Activated CD8-positive, alpha-beta T cell treated with anti-CD3 and anti-CD28 coated beads for 36 hours (primary cell): ENCODE measurements around the gene GPC5. TPM values are rescaled to one million over a fixed set of nuclear protein-coding genes. Genes with fewer than 3 reads are reported as not detected.

ENCODE experiments used
- ATAC-seq: fragments of 200-7000 bp; cut with Tn5 transposase; one replicate; pipeline ENCODE4 v1.10.0; 2021; ENCODE audit warnings: mild to moderate bottlenecking, moderate library complexity
- CTCF ChIA-PET: fragments of 350-600 bp; sonication (Branson Sonifier 250); formaldehyde crosslinking; loops from one replicate; lab custom pipeline; 2021; ENCODE audit warnings: antibody characterized with exemption; lab: Charles Lee
- POLR2A ChIA-PET: fragments of 350-600 bp; sonication (Branson Sonifier 250); formaldehyde crosslinking; loops from one replicate; lab custom pipeline; 2021; ENCODE audit warnings: antibody characterized with exemption; lab: Charles Lee
- DNase-seq: peaks from one replicate; pipeline ENCODE4 v3.0.0-alpha.2; 2020
- H3K27ac Mint-ChIP-seq: one replicate; pipeline ENCODE4 v1.8.0; 2021; ENCODE audit warnings: mild to moderate bottlenecking, mixed read lengths
- H3K27me3 Mint-ChIP-seq: one replicate; pipeline ENCODE4 v1.8.0; 2021; ENCODE audit warnings: mixed read lengths
- H3K36me3 Mint-ChIP-seq: one replicate; pipeline ENCODE4 v1.8.0; 2021; ENCODE audit warnings: low read depth, mixed read lengths
- H3K4me1 Mint-ChIP-seq: one replicate; pipeline ENCODE4 v1.8.0; 2021; ENCODE audit warnings: low read depth, mixed read lengths
- H3K4me3 Mint-ChIP-seq: one replicate; pipeline ENCODE4 v1.8.0; 2021; ENCODE audit warnings: mild to moderate bottlenecking, moderate library complexity, mixed read lengths
- H3K9me3 Mint-ChIP-seq: one replicate; pipeline ENCODE4 v1.8.0; 2021; ENCODE audit warnings: mixed read lengths
- intact Hi-C: fragments of 100-400 bp; cut with micrococcal nuclease; formaldehyde crosslinking; loops from one replicate; pipeline ENCODE4 v1.10.0; 2022
- total RNA-seq, 2 experiments: library from RNA; stranded (reverse); gene quantifications; one replicate each; pipeline ENCODE4 v1.2.3, GENCODE V29; 2021
- TF ChIP-seq, protein P1 (sequence below): fragments of 200-600 bp; IDR thresholded peaks from one replicate; pipeline ENCODE4 v1.8.0; 2022; ENCODE audit warnings: antibody characterized with exemption, mild to moderate bottlenecking

The GPC5 gene
- total RNA-seq, 2 experiments from 2014 or later, result 0.13 to 0.14 TPM

DNA sequence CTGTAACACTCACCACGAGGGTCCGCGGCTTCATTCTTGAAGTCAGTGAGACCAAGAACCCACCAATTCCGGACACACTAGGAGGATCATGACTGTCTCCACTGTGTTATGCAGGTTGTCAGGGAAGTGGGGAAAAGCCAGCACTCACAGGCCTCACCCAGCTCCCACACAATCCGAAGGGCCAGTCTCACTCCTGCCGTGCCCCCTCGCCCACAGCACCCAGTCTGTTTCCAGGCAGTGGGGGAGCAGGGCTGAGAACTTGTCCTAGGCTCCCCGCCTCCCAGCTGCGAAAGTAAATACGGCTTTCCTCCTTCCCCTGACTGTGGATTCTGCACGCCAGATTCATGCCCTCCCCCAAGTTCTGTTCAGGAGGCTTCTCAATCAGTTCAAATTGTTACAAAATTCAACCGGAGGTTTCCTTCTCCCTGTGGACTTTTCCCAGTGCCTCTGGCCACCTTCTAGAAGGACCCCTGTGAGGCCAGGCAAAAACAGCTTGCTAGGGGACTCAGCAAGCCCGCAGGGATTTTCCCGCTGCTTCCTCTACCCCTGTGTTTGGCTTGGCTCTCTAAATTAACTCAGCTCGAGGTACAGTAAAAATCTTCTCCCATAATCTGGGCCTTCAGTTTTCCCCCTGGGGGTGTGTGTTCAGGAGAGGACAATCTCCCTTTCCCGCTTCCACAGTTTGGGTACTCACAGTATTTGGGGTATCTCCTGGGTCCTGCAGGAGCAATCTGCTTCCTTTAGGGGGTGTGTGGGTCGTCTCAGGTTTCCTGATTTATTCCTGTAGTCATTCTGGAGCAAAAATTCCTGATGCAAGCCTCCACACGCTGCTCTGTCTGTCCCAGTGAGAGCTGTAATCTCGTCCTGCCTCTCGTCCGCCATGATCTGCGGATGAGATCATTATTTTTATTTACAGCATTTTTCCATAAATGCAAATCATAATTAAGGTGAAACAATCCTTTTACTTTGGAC is 899.8 kb downstream of the GPC5 start:
- Mint-ChIP-seq H3K36me3 (no peaks in the 10 kb centered on the region), H3K27me3 (no peaks in the 10 kb centered on the region), H3K4me3 (no peak overlapping the region), H3K4me1 (no peaks in the 10 kb centered on the region), H3K27ac (no peak overlapping the region), H3K9me3 (peaks cover 16% of the 10 kb centered on the region)
- intact Hi-C loops, result no loop called here
- ATAC-seq (no peak), DNase-seq (no peak)
- POLR2A ChIA-PET, result no interaction called here
- TF ChIP-seq, protein P1, sequence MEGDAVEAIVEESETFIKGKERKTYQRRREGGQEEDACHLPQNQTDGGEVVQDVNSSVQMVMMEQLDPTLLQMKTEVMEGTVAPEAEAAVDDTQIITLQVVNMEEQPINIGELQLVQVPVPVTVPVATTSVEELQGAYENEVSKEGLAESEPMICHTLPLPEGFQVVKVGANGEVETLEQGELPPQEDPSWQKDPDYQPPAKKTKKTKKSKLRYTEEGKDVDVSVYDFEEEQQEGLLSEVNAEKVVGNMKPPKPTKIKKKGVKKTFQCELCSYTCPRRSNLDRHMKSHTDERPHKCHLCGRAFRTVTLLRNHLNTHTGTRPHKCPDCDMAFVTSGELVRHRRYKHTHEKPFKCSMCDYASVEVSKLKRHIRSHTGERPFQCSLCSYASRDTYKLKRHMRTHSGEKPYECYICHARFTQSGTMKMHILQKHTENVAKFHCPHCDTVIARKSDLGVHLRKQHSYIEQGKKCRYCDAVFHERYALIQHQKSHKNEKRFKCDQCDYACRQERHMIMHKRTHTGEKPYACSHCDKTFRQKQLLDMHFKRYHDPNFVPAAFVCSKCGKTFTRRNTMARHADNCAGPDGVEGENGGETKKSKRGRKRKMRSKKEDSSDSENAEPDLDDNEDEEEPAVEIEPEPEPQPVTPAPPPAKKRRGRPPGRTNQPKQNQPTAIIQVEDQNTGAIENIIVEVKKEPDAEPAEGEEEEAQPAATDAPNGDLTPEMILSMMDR, result no peak
- CTCF ChIA-PET, result no interaction called here

DNA sequence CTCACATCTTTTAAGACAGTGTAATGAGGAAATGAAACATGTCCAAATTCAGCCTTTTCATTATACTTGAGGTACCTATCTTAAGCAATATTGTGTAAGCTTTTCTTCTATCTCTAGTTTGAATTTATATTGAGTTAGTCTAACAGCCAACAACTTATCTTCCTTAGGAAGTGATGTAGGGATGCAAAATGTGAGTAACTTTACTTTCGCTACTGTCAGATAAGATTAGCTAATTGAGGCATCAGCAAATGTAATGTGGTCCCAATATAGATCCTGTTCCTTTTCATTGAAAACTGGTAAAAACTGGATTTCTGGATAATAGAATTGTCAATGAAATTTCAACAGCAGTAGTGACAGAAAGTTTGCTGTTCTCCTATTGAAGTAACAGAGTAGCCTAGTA is 902.2 kb downstream of the GPC5 start:
- H3K4me1 Mint-ChIP-seq, result no peaks in the 10 kb centered on the region
- DNase-seq (no peak), ATAC-seq (no peak)
- intact Hi-C loops, result no loop called here
- TF ChIP-seq, protein P1, result no peak
- H3K27ac Mint-ChIP-seq, result no peak overlapping the region
- CTCF ChIA-PET, result no interaction called here
- no peaks in the 10 kb centered on the region for H3K36me3 Mint-ChIP-seq
- peaks cover 8% of the 10 kb centered on the region for H3K9me3 Mint-ChIP-seq
- no peaks in the 10 kb centered on the region for H3K27me3 Mint-ChIP-seq
- no peak overlapping the region for H3K4me3 Mint-ChIP-seq
- POLR2A ChIA-PET, result no interaction called here

DNA sequence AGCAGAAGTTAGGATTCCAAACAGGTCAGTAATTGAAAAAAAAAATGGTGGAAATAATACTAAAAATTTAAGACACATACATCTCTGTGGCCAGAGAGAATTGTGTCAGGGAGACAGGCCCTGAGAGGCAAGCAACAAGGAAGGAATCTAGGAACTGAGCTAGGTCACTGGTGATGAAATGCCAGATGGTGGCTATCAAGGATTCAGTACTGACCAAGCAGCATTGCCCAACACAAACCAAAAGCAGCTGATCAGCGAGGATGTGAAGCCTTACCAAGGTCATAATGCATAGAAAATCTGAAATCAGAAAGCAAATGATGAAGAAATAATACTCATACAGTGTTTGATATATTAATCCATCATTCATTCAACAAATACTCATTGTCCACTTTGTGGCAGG is 905.0 kb downstream of the GPC5 start:
- intact Hi-C loops, result no loop called here
- Mint-ChIP-seq H3K4me1 (no peaks in the 10 kb centered on the region), H3K4me3 (no peak overlapping the region), H3K9me3 (no peaks in the 10 kb centered on the region), H3K36me3 (no peaks in the 10 kb centered on the region), H3K27me3 (no peaks in the 10 kb centered on the region), H3K27ac (no peak overlapping the region)
- TF ChIP-seq, protein P1, result no peak
- DNase-seq, result no peak
- no peak for ATAC-seq
- CTCF ChIA-PET, result no interaction called here
- POLR2A ChIA-PET, result no interaction called here

DNA sequence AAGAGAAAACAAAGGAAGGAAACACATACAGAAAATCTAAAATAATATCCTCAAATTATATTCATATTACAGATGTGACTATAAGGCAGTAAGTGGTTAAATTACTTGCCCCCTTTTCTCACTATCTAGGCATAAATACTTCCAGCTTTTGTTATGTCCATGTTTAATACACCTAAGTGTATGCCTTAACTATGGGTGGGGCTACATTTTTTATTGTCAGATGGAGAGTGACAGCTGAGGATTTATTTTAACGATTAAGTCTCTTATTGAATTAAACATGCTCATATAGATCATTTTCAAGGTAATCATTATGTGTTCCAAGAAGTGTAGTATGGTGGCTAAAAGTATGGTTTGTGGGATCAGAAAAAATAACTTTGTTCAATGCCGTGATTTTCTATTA is 909.3 kb downstream of the GPC5 start:
- TF ChIP-seq, protein P1, result no peak
- ATAC-seq, result no peak
- Mint-ChIP-seq H3K27ac (no peak overlapping the region), H3K4me1 (no peaks in the 10 kb centered on the region), H3K27me3 (no peaks in the 10 kb centered on the region), H3K4me3 (no peak overlapping the region), H3K36me3 (no peaks in the 10 kb centered on the region), H3K9me3 (no peaks in the 10 kb centered on the region)
- intact Hi-C loops, result no loop called here
- no peak for DNase-seq
- CTCF ChIA-PET, result no interaction called here
- POLR2A ChIA-PET, result no interaction called here

DNA sequence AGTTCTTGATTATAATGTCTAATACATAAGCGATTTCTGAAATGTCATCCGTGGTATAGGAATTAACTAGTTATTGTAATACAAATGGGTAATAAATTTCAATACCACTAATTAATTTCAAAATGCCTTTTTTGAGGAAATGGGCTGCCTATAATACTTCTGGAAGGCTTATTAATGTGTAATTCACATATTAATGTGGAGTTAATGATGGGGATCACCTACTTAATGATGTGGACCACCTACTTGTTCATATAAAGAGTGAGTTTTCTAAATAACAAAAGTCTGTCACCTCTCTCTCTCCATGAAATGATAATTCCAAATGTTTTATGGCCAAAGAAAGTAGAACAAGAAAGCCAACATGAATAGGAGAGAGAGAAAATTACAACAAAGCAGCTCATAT is 914.4 kb downstream of the GPC5 start:
- Mint-ChIP-seq H3K27me3 (no peaks in the 10 kb centered on the region), H3K4me1 (no peaks in the 10 kb centered on the region)

More for the DNA sequence above, 914.4 kb downstream of the GPC5 start:
- TF ChIP-seq, protein P1, result no peak
- Mint-ChIP-seq H3K4me3 (no peak overlapping the region), H3K36me3 (no peaks in the 10 kb centered on the region), H3K27ac (no peak overlapping the region), H3K9me3 (no peaks in the 10 kb centered on the region)
- intact Hi-C loops, result no loop called here
- CTCF ChIA-PET, result no interaction called here
- POLR2A ChIA-PET, result no interaction called here
- ATAC-seq (no peak), DNase-seq (no peak)
